Transverse colon (tissue), 4 donors: Measurements from ENCODE around the gene MAPK1. TPM values are rescaled to one million over a fixed set of nuclear protein-coding genes. Genes with fewer than 3 reads are reported as not detected.
A peak's percentile ranks its signal among the peaks of the same experiment; 100 is the strongest.

Experiments
- DNase-seq: peaks from one replicate; pipeline ENCODE4 v3.0.0-alpha.2; 2019
- H3K27ac ChIP-seq, 4 donors: fragments of 200-600 bp; sonication (generic); 2 replicates each; pipeline ENCODE4 v1.5.1; 2016 to 2018; ENCODE audit warnings: inconsistent platforms in 4 of 4
- H3K27me3 ChIP-seq: fragments of 200-600 bp; sonication (generic); 2 replicates; pipeline ENCODE4 v1.5.1; 2017; ENCODE audit warnings: inconsistent platforms
- H3K36me3 ChIP-seq, 4 donors: fragments of 200-600 bp; sonication (generic); 2 replicates each; pipeline ENCODE4 v1.5.1; 2017 to 2019; ENCODE audit warnings: inconsistent platforms in 4 of 4
- H3K4me1 ChIP-seq, 4 donors: fragments of 200-600 bp; sonication (generic); 2 replicates each; pipeline ENCODE4 v1.5.1; 2017 to 2020; ENCODE audit warnings: inconsistent platforms in 4 of 4
- H3K4me3 ChIP-seq, 4 donors: fragments of 200-600 bp; sonication (generic); 1 replicate in 1 of 4; 2 replicates in 3 of 4; pipeline versions ENCODE4 v1.5.1 to v1.6.1; 2017 to 2019; ENCODE audit warnings: inconsistent platforms in 4 of 4
- H3K9me3 ChIP-seq, 2 donors: fragments of 200-600 bp; sonication (generic); 2 replicates each; pipeline ENCODE4 v1.5.1; 2017 to 2019; ENCODE audit warnings: inconsistent platforms in 2 of 2
- EP300 ChIP-seq: sonication (generic); formaldehyde crosslinking; IDR thresholded peaks from one replicate; pipeline ENCODE4 v1.6.1; 2017; ENCODE audit warnings: antibody characterized with exemption, low read depth
- POLR2A ChIP-seq: fragments of 450-650 bp; IDR thresholded peaks from one replicate; pipeline ENCODE4 v1.6.1; 2016; ENCODE audit warnings: antibody characterized with exemption, mild to moderate bottlenecking, moderate library complexity
- POLR2AphosphoS5 ChIP-seq, 3 donors: sonication (generic); formaldehyde crosslinking; IDR thresholded peaks; one replicate each; pipeline ENCODE4 v1.6.1; 2016; ENCODE audit warnings: antibody characterized with exemption in 3 of 3
- WGBS, 2 donors: methylation state at CpG; one replicate each; pipeline ENCODE4 v1.1.5; 2018; ENCODE audit warnings: low coverage in 1 of 2; 5-methylcytosine and 5-hydroxymethylcytosine counted together
- in situ Hi-C, 4 donors: fragments of 200-750 bp; cut with MboI; loops; one replicate each; pipeline versions ENCODE4 v1.15.0 to v1.15.1; 2017; ENCODE audit warnings: low sequenced_read_pairs in 3 of 4, low pct_ligation_motif_present in 1 of 4, low pct_unique_long_range_greater_than_20kb in 1 of 4
- intact Hi-C: fragments of 100-400 bp; cut with DNase I; formaldehyde crosslinking; loops from one replicate; pipeline ENCODE4 v1.15.1; 2023; ENCODE audit warnings: low total_unique reads
- total RNA-seq, 4 donors: library from RNA; depleted of rRNA; stranded (reverse); fragments of >200 nt; gene quantifications; one replicate each; pipeline ENCODE4 v1.1.0, GENCODE V29; 2016
- TF ChIP-seq, protein P1 (sequence below), 5 experiments: fragments of 200-600 bp in 3 of 5; fragments of 450-650 bp in 2 of 5; sonication (generic) in 3 of 5; IDR thresholded peaks; 1 replicate in 2 of 5; 2 replicates in 3 of 5; pipeline ENCODE4 v1.5.1; 2016 to 2017; ENCODE audit warnings: antibody characterized with exemption in 5 of 5, inconsistent platforms in 3 of 5, mild to moderate bottlenecking in 2 of 5, moderate library complexity in 1 of 5

Gene MAPK1
- total RNA-seq, 4 donors from 2014 or later: 37.1 to 303 (median 57.0) TPM

DNA sequence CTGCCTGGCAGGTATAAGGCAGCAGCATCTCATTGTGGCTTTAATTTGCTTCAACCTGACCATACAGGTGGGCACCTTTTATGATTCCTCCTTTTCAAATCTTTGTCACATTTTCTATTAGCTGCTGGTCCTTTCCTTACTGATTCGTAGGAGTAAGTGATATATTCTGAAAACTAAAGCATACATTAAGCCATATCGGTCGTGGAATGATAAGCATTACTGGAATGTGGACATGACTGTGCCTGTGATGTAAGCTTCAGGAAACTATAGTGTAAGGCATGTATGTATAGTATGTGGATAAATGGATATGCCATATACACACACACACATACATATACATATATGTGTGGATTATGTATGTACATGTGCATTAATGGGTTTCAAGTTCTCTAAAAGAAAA, 152.7 kb downstream of the MAPK1 start:
- Histone ChIP-seq H3K9me3 (no peaks in the 10 kb centered on the region), H3K36me3 (no peaks in the 10 kb centered on the region), H3K27ac (no peak overlapping the region), H3K4me1 (peaks cover 0 to 7% (median 0%) of the 10 kb centered on the region in 4 donors), H3K27me3 (no peaks in the 10 kb centered on the region), H3K4me3 (no peak overlapping the region)
- TF ChIP-seq EP300: no peak
- in situ Hi-C loops (loop anchor here (5.0 to 25.0 kb wide), 4 partner anchors 127 to 230 kb away; no protein-coding TSS in a partner anchor), intact Hi-C loops (no loop called here)
- WGBS, 2 donors: 76 to 78% methylated on average over 3 of the region's 3 CpGs
- no peak for DNase-seq

DNA sequence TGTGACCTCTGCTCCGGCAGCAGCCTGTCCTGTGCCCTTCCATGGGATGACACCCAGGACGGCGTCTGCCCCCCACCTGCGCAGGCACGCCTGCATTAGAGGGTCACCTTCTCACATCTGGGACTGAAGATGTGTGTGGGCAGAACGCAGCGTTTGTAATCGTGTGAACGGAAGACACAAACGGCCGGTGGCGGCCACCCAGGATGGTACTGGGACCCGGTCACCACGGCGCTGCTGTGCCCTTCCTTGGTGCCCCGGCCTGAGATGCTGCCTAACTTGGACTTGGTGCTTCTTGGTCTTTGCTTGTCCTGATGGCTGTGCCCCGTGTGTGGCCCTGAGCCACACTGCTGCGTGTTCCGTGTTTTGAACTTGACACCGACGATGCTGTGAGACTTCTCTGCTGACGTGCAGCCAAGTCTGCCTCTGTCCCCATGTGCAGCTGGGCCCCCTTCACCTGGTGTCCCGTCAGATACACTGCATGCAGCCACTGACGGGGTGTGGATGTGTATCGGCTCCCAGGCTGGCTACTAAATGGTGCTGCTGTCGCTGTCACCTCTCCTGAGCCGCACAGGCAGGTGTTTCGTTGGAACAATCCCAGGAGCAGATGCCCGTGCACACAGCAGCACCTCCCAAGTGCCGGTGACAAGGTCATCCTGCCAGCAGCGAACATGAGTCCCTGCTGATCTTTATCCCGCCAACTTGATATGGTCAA, 153.2 kb downstream of the MAPK1 start:
- TF ChIP-seq POLR2AphosphoS5 (IDR thresholded peaks at IDR 0.05) (no peak), EP300 (no peak)
- TF ChIP-seq, protein P1, sequence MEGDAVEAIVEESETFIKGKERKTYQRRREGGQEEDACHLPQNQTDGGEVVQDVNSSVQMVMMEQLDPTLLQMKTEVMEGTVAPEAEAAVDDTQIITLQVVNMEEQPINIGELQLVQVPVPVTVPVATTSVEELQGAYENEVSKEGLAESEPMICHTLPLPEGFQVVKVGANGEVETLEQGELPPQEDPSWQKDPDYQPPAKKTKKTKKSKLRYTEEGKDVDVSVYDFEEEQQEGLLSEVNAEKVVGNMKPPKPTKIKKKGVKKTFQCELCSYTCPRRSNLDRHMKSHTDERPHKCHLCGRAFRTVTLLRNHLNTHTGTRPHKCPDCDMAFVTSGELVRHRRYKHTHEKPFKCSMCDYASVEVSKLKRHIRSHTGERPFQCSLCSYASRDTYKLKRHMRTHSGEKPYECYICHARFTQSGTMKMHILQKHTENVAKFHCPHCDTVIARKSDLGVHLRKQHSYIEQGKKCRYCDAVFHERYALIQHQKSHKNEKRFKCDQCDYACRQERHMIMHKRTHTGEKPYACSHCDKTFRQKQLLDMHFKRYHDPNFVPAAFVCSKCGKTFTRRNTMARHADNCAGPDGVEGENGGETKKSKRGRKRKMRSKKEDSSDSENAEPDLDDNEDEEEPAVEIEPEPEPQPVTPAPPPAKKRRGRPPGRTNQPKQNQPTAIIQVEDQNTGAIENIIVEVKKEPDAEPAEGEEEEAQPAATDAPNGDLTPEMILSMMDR (IDR thresholded peaks at IDR 0.05): no peak
- no peak for DNase-seq
- H3K27me3 ChIP-seq: no peaks in the 10 kb centered on the region
- in situ Hi-C loops (loop anchor here (5.0 to 25.0 kb wide), 4 partner anchors 127 to 231 kb away; no protein-coding TSS in a partner anchor), intact Hi-C loops (no loop called here)
- 88 to 89% methylated on average over 9 to 32 of the region's 32 CpGs for WGBS, 2 donors
- no peak overlapping the region for H3K27ac ChIP-seq
- H3K9me3 ChIP-seq: no peaks in the 10 kb centered on the region
- no peak overlapping the region for H3K4me3 ChIP-seq
- H3K4me1 ChIP-seq: peaks cover 0 to 7% (median 0%) of the 10 kb centered on the region in 4 donors
- H3K36me3 ChIP-seq: no peaks in the 10 kb centered on the region

DNA sequence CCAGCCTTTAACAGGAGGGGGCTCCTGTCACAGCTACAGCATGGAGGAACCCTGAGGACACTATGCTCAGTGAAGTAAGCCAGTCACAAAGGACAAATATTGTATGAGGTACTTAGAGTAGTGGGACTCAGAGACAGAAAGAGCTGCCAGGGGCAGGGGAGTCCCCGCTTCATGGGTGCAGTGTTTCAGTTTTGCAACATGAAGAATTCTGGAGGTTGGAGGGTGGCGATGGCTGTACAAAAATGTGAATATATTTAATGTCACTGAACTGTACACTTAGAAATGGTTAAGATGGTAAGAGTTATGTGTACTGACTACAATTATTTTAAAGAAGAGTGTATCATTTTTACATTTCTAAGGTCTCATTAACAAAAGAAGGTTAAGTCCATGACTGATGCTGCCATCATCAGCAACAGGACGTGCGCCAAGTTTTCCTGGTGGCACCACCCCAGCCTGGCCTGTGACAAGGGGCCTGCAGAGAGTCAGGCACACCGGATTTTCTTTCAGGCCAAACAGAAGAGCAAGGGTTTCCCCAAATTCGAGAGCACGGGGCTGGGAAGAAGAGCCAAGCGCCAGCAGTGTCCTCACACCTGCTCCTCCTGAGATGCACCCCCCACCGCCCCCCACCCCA, 153.9 kb downstream of the MAPK1 start:
- Histone ChIP-seq H3K27ac (no peak overlapping the region), H3K4me3 (no peak overlapping the region), H3K36me3 (no peaks in the 10 kb centered on the region), H3K4me1 (peaks cover 0 to 7% (median 0%) of the 10 kb centered on the region in 4 donors), H3K9me3 (no peaks in the 10 kb centered on the region), H3K27me3 (no peaks in the 10 kb centered on the region)
- intact Hi-C loops: no loop called here
- no peak for TF ChIP-seq POLR2A
- TF ChIP-seq EP300: no peak
- TF ChIP-seq, protein P1 (IDR thresholded peaks at IDR 0.05): peak in 1 of 5 experiments; percentile 4
- TF ChIP-seq POLR2AphosphoS5 (IDR thresholded peaks at IDR 0.05): no peak
- no peak for DNase-seq
- WGBS, 2 donors: 60 to 73% methylated on average over 1 to 9 of the region's 9 CpGs
- in situ Hi-C loops: loop anchor here (5.0 to 25.0 kb wide), 4 partner anchors 126 to 231 kb away; no protein-coding TSS in a partner anchor

DNA sequence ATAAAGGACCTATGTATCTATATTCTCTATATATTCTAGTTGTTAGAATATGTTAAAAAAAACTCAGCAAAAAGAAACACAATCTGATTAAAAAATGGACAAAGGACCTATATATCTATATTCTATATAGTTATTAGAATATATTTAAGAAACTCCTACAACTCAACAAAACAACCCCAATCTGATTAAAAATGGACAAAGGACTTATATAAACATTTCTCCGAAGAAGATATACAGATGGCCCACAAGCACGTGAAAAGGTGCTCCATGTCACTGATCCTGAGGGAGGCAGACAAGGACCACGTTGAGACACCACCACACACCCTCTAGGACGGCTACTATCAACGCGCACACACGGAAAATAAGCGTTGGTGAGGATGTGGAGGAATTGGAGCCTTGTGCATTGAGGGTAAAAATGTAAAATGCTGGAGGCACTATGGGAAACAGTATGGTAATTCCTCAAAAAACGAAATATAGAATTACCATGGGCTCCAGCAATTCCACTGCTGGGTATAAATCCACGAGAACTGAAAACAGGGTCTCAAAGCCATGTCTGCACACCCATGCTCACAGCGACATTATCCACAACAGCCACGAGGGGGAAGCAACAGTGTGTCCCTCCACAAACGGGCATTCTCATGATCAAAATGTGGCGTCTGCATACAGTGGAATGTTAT, 154.6 kb downstream of the MAPK1 start:
- TF ChIP-seq POLR2AphosphoS5 (IDR thresholded peaks at IDR 0.05) (no peak), POLR2A (no peak), EP300 (no peak)
- TF ChIP-seq, protein P1 (IDR thresholded peaks at IDR 0.05): peak; percentile 69 to 87 (median 75)
- in situ Hi-C loops: loop anchor here (5.0 to 25.0 kb wide), 4 partner anchors 126 to 232 kb away; no protein-coding TSS in a partner anchor
- DNase-seq: peak; percentile 59
- intact Hi-C loops: no loop called here
- H3K36me3 ChIP-seq: no peaks in the 10 kb centered on the region
- H3K27ac ChIP-seq: no peak overlapping the region
- WGBS, 2 donors: 20 to 21% methylated on average over 12 to 14 of the region's 14 CpGs
- no peak overlapping the region for H3K4me3 ChIP-seq
- no peaks in the 10 kb centered on the region for H3K27me3 ChIP-seq
- peaks cover 0 to 11% (median 0%) of the 10 kb centered on the region in 4 donors for H3K4me1 ChIP-seq
- H3K9me3 ChIP-seq: no peaks in the 10 kb centered on the region
